ENCODE measurements around the gene AK8.

DNA sequence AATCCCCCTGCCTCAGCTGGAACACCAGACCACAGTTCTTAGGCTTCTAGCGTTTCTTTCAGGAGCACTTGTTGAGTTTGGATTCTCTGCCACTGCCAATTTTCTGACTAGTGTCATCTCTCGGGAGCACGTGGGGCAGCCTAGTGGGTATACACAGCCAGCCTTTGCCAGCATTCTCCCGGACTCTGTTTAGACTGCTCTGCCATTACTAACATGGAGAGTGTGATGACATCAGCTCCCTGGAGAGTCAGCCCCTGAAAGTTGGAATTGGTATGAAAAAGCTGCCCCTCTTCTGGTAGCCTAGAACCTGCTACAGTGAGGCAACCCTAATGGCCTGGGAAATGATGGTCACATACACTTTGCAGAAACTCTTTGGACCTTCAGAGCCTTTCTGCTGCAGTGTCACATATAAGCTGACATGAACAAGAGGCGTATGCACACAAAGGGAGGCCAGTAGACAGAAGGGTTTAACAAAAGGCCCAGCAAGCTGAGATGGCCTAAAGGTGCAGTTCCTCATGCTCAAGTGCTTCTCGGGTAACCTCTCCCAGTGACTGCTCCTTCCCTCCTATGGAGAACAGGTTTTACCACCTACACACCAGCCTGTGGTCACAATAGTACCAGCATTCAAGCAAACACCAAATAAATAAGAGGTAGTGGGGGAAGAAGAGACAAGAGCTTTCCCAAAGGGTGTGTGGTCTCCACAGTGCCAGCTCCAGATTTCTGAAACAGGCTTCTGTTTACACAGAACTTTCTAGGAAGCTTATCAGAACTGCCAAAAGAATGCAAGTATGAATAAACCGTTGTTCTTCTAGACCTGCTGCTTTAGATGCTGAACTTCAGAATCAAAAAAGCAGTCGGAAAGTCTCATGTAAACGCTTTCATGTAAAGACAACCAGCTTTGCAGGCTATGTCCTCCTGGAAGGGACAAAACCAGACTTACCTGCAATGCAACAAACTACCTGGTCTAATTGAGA lies 17.1 kb upstream of the AK8 start:
- no peak for TF ChIP-seq RAD21 (IDR thresholded peaks at IDR 0.05)
- TF ChIP-seq, protein P1, sequence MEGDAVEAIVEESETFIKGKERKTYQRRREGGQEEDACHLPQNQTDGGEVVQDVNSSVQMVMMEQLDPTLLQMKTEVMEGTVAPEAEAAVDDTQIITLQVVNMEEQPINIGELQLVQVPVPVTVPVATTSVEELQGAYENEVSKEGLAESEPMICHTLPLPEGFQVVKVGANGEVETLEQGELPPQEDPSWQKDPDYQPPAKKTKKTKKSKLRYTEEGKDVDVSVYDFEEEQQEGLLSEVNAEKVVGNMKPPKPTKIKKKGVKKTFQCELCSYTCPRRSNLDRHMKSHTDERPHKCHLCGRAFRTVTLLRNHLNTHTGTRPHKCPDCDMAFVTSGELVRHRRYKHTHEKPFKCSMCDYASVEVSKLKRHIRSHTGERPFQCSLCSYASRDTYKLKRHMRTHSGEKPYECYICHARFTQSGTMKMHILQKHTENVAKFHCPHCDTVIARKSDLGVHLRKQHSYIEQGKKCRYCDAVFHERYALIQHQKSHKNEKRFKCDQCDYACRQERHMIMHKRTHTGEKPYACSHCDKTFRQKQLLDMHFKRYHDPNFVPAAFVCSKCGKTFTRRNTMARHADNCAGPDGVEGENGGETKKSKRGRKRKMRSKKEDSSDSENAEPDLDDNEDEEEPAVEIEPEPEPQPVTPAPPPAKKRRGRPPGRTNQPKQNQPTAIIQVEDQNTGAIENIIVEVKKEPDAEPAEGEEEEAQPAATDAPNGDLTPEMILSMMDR (IDR thresholded peaks at IDR 0.05; ENCODE audit: low read depth, low read length, missing input control), result no peak
